GM19397 (cell line): ENCODE data around the gene NAP1L4.

Experiments
- ATAC-seq: cut with Tn5 transposase; IDR thresholded peaks from one replicate; pipeline ENCODE4 v1.9.1; 2021; ENCODE audit warnings: mild to moderate bottlenecking, moderate library complexity; ENCODE audit not compliant: unreplicated experiment

Gene NAP1L4

GRCh38 chr11:2926611-2927051, 65.5 kb downstream of the NAP1L4 start:
- no peak for ATAC-seq

- no peak for ATAC-seq
Observed at GRCh38 chr11:2924821-2925675, 67.1 kb downstream of the NAP1L4 start.

- ATAC-seq = no peak
Observed at GRCh38 chr11:2924381-2924780, 67.7 kb downstream of the NAP1L4 start.

GRCh38 chr11:2923446-2924375, 68.4 kb downstream of the NAP1L4 start:
- no peak for ATAC-seq

- no peak for ATAC-seq
Observed at GRCh38 chr11:2922655-2923054, 69.5 kb downstream of the NAP1L4 start.

GRCh38 chr11:2921742-2922493, 70.2 kb downstream of the NAP1L4 start:
- no peak for ATAC-seq

- no peak for ATAC-seq
Observed at GRCh38 chr11:2921261-2921660, 70.9 kb downstream of the NAP1L4 start.

- ATAC-seq = no peak
Observed at GRCh38 chr11:2920343-2920742, 71.8 kb downstream of the NAP1L4 start.

GRCh38 chr11:2919837-2920236, 72.3 kb downstream of the NAP1L4 start:
- no peak for ATAC-seq

GRCh38 chr11:2919188-2919587, 72.9 kb downstream of the NAP1L4 start:
- ATAC-seq = no peak

GRCh38 chr11:2917842-2918490, 74.2 kb downstream of the NAP1L4 start:
- ATAC-seq = no peak

- ATAC-seq = no peak
Observed at GRCh38 chr11:2916892-2917645, 75.1 kb downstream of the NAP1L4 start.

GRCh38 chr11:2916114-2916891, 75.8 kb downstream of the NAP1L4 start:
- no peak for ATAC-seq

GRCh38 chr11:2915473-2915872, 76.7 kb downstream of the NAP1L4 start:
- ATAC-seq = no peak

- no peak for ATAC-seq
Observed at GRCh38 chr11:2914455-2915195, 77.5 kb downstream of the NAP1L4 start.

GRCh38 chr11:2913776-2914175, 78.4 kb downstream of the NAP1L4 start:
- no peak for ATAC-seq

- no peak for ATAC-seq
Observed at GRCh38 chr11:2913019-2913431, 79.1 kb downstream of the NAP1L4 start.

GRCh38 chr11:2912498-2912897, 79.6 kb downstream of the NAP1L4 start:
- no peak for ATAC-seq
